Measurements from ENCODE around the gene MBD1. TPM values are rescaled to one million over a fixed set of nuclear protein-coding genes. Genes with fewer than 3 reads are reported as not detected.

Gene MBD1
- total RNA-seq, 1 experiment from 2014 or later: 43.5 TPM

- Histone ChIP-seq H3K9me3 (ENCODE audit: insufficient read depth, low read depth) (no peaks in the 10 kb centered on the region), H3K4me3 (peak overlapping the region; percentile 45; the same call in 1 of the 2 replicates), H3K4me1 (replicated peaks; ENCODE audit: insufficient read depth) (peaks cover 5% of the 10 kb centered on the region), H3K79me2 (ENCODE audit: low read depth) (no peaks in the 10 kb centered on the region), H2AFZ (peak overlapping the region; percentile 59; the same call in 1 of the 2 replicates), H3K27ac (no peak overlapping the region), H4K20me1 (ENCODE audit: insufficient read depth) (no peaks in the 10 kb centered on the region), H3K36me3 (ENCODE audit: low read depth) (no peaks in the 10 kb centered on the region), H3K27me3 (ENCODE audit: insufficient read depth, low read depth) (no peaks in the 10 kb centered on the region), H3K9me2 (ENCODE audit: insufficient read depth) (no peaks in the 10 kb centered on the region), H3K4me2 (peak overlapping the region; percentile 58), H3F3A (ENCODE audit: insufficient read depth, low read depth) (peaks cover 15% of the 10 kb centered on the region; the same call in 1 of the 2 replicates)
- intact Hi-C loops (cut with micrococcal nuclease; ENCODE audit: unreplicated experiment): loop anchor here (1.0 kb wide), 1 partner anchor 89 kb away; no protein-coding TSS in a partner anchor
- no TSS peak for BruUV-seq (replicated peaks)
- no peak for TF ChIP-seq EZH2 (IDR thresholded peaks at IDR 0.05; ENCODE audit: low read depth)
- TF ChIP-seq CTCF (conservative IDR thresholded peaks at IDR 0.05): peak; percentile 74
- ChIA-PET POLR2A (ENCODE audit: unreplicated experiment) (no interaction called here), CTCF (interaction anchor here (0.6 to 1.0 kb wide), 2 partner anchors 89 to 333 kb away, joined by 3 to 4 read pairs; no protein-coding TSS in a partner anchor)
- peak; percentile 60 to 86 for DNase-seq
Measured at GRCh38 chr18:50268022-50268747, 13.1 kb downstream of the MBD1 start.

- no peaks in the 10 kb centered on the region for H3K79me2 ChIP-seq (ENCODE audit: low read depth)
- peak within 1 kb of the TSS; percentile 93 for H2AFZ ChIP-seq
- BruUV-seq (replicated peaks): no TSS peak
- H3K27ac ChIP-seq: peak within 1 kb of the TSS; percentile 2; the same call in 1 of the 2 replicates
- H3K36me3 ChIP-seq (ENCODE audit: low read depth): no peaks in the 10 kb centered on the region
- TF ChIP-seq EZH2 (IDR thresholded peaks at IDR 0.05; ENCODE audit: low read depth): no peak
- no peak for TF ChIP-seq CTCF (conservative IDR thresholded peaks at IDR 0.05)
- H3F3A ChIP-seq (ENCODE audit: insufficient read depth, low read depth): peaks cover 15% of the 10 kb centered on the region; the same call in 1 of the 2 replicates
- no peaks in the 10 kb centered on the region for H3K9me3 ChIP-seq (ENCODE audit: insufficient read depth, low read depth)
- peak within 1 kb of the TSS; percentile 87 for H3K4me2 ChIP-seq
- DNase-seq: peak; percentile 82 to 83
- peak within 1 kb of the TSS; percentile 83 for H3K4me3 ChIP-seq
- H3K27me3 ChIP-seq (ENCODE audit: insufficient read depth, low read depth): no peaks in the 10 kb centered on the region
- CTCF ChIA-PET: interaction anchor here (0.6 kb wide), 1 partner anchor 83 kb away, joined by 5 read pairs; no protein-coding TSS in a partner anchor
- H4K20me1 ChIP-seq (ENCODE audit: insufficient read depth): no peaks in the 10 kb centered on the region
- H3K4me1 ChIP-seq (replicated peaks; ENCODE audit: insufficient read depth): peaks cover 5% of the 10 kb centered on the region
- H3K9me2 ChIP-seq (ENCODE audit: insufficient read depth): no peaks in the 10 kb centered on the region
- intact Hi-C loops (cut with micrococcal nuclease; ENCODE audit: unreplicated experiment): loop anchor here (2.0 kb wide), 1 partner anchor 43 kb away; no protein-coding TSS in a partner anchor
- POLR2A ChIA-PET (ENCODE audit: unreplicated experiment): no interaction called here
Measured at GRCh38 chr18:50266248-50266704, 15.0 kb downstream of the MBD1 start, which contains the start of gene CFAP53. TSS of gene CFAP53 (minus strand) at chr18:50266495. CDS start at chr18:50266404, 91 bp downstream.

GRCh38 chr18:50262977-50263376 lies 18.3 kb downstream of the MBD1 start:
- ChIA-PET POLR2A (ENCODE audit: unreplicated experiment) (no interaction called here), CTCF (no interaction called here)
- H3K27ac ChIP-seq: no peak overlapping the region
- H3K9me3 ChIP-seq (ENCODE audit: insufficient read depth, low read depth): no peaks in the 10 kb centered on the region
- DNase-seq: no peak
- intact Hi-C loops (cut with micrococcal nuclease; ENCODE audit: unreplicated experiment): no loop called here
- no peak overlapping the region for H2AFZ ChIP-seq
- no peaks in the 10 kb centered on the region for H3K36me3 ChIP-seq (ENCODE audit: low read depth)
- TF ChIP-seq EZH2 (IDR thresholded peaks at IDR 0.05; ENCODE audit: low read depth): no peak
- no peak for TF ChIP-seq CTCF (conservative IDR thresholded peaks at IDR 0.05)
- no TSS peak for BruUV-seq (replicated peaks)
- no peak overlapping the region for H3K4me2 ChIP-seq
- H3K27me3 ChIP-seq (ENCODE audit: insufficient read depth, low read depth): no peaks in the 10 kb centered on the region
- H4K20me1 ChIP-seq (ENCODE audit: insufficient read depth): no peaks in the 10 kb centered on the region
- no peaks in the 10 kb centered on the region for H3K79me2 ChIP-seq (ENCODE audit: low read depth)
- peaks cover 5% of the 10 kb centered on the region for H3K4me1 ChIP-seq (replicated peaks; ENCODE audit: insufficient read depth)
- peaks cover 10% of the 10 kb centered on the region; the same call in 1 of the 2 replicates for H3F3A ChIP-seq (ENCODE audit: insufficient read depth, low read depth)
- no peak overlapping the region for H3K4me3 ChIP-seq
- H3K9me2 ChIP-seq (ENCODE audit: insufficient read depth): no peaks in the 10 kb centered on the region
